ENCODE measurements around the gene CCDC85C.

Gene CCDC85C

DNA sequence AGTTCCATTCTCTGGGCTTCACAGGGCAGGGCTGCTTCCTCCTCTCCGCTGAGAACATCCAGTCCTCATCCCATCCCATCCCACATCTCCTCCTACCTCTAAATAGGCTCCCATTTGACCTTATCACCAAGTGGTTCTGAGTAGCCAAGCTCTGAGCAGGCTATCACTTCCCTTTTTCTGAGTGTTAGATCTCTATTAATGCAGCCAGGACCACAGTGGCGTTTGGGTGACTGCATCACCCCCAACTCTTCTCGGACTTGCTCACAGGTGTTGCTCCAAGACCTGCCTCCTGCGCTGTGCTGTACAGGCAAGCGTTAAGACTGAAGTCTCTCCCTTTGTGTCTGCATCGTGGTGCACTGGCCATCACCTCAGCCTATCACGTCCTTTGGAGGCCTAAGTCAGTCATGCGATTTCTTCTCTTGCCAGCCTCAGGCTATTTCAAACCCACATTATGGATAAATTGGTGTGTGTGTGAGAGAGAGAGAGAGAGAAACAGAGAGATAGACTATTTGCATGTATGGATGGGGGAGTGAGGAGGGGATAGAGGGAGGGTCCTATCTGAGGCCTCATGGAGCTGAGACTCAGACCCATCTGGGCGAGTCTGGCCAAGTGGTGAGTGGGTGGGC is 28.5 kb upstream of the CCDC85C start:
- no peak for DNase-seq (ENCODE audit: low spot score)
- in situ Hi-C loops (cut with MboI; ENCODE audit: low pct_unique_long_range_greater_than_20kb, low sequenced_read_pairs, unreplicated experiment), result loop anchor here (10.0 kb wide), 1 partner anchor 98 kb away; no protein-coding TSS in a partner anchor
- TF ChIP-seq, protein P1, sequence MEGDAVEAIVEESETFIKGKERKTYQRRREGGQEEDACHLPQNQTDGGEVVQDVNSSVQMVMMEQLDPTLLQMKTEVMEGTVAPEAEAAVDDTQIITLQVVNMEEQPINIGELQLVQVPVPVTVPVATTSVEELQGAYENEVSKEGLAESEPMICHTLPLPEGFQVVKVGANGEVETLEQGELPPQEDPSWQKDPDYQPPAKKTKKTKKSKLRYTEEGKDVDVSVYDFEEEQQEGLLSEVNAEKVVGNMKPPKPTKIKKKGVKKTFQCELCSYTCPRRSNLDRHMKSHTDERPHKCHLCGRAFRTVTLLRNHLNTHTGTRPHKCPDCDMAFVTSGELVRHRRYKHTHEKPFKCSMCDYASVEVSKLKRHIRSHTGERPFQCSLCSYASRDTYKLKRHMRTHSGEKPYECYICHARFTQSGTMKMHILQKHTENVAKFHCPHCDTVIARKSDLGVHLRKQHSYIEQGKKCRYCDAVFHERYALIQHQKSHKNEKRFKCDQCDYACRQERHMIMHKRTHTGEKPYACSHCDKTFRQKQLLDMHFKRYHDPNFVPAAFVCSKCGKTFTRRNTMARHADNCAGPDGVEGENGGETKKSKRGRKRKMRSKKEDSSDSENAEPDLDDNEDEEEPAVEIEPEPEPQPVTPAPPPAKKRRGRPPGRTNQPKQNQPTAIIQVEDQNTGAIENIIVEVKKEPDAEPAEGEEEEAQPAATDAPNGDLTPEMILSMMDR (IDR thresholded peaks at IDR 0.05; ENCODE audit: extremely low read depth, insufficient read depth, missing control alignments), result no peak

DNA sequence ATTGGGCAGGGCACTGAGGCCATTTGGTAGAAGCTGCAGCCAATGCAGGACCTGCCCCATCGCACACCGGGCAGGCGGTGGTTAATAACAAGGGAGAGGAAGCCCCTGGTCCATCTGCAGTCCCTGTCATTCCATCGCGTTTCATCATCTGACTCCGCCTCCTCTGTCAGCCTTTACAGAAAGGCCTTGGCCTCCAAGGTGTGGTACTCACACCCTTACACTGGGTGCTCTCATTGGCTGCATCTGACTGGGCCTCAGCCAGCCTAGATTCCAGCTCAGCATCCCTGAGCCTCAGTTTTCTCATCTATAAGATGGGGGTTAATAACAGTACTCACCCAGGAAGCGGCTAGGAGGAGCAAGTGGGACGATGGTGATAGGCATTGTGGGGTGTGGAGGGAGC is 26.2 kb upstream of the CCDC85C start:
- in situ Hi-C loops (cut with MboI; ENCODE audit: low pct_unique_long_range_greater_than_20kb, low sequenced_read_pairs, unreplicated experiment), result loop anchor here (10.0 kb wide), 1 partner anchor 95 kb away; no protein-coding TSS in a partner anchor
- TF ChIP-seq, protein P1 (IDR thresholded peaks at IDR 0.05; ENCODE audit: extremely low read depth, insufficient read depth, missing control alignments), result no peak
- no peak for DNase-seq (ENCODE audit: low spot score)

DNA sequence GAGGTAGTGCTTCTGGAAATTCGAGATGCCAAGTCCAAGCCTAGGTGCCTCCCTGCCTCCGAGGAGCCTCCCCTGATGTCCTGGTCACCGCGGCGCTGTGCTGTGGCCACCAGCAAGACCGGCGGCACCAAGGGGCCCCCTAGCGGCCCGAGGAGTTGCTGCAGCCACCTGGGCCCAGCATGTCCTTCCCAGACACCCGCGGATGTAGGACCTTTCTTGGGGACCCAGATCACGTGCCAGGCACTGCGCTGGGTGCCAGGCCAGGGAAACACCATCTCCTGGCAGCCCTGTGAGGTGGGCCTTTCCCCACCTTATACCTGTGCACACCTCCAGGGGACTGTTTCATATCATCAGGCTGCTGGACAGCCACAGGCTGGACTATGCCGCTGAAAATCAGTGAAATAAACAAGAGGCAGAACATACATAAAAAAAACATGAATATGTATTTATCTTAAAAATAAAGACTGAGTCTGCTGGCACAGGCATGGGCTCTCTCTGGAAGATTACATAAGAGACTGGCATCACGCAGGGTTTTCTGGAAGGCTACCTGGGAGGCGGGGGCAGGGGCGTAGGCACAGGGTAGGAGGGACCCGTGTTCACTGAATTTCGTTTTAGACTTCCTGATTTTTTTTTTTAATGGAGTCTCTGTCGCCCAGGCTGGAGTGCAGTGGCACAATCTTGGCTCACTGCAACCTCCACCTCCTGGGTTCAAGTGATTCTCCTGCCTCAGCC is 25.0 kb upstream of the CCDC85C start:
- TF ChIP-seq, protein P1 (IDR thresholded peaks at IDR 0.05; ENCODE audit: extremely low read depth, insufficient read depth, missing control alignments), result peak; percentile 95
- peak; percentile 86 for DNase-seq (ENCODE audit: low spot score)
- in situ Hi-C loops (cut with MboI; ENCODE audit: low pct_unique_long_range_greater_than_20kb, low sequenced_read_pairs, unreplicated experiment), result no loop called here

DNA sequence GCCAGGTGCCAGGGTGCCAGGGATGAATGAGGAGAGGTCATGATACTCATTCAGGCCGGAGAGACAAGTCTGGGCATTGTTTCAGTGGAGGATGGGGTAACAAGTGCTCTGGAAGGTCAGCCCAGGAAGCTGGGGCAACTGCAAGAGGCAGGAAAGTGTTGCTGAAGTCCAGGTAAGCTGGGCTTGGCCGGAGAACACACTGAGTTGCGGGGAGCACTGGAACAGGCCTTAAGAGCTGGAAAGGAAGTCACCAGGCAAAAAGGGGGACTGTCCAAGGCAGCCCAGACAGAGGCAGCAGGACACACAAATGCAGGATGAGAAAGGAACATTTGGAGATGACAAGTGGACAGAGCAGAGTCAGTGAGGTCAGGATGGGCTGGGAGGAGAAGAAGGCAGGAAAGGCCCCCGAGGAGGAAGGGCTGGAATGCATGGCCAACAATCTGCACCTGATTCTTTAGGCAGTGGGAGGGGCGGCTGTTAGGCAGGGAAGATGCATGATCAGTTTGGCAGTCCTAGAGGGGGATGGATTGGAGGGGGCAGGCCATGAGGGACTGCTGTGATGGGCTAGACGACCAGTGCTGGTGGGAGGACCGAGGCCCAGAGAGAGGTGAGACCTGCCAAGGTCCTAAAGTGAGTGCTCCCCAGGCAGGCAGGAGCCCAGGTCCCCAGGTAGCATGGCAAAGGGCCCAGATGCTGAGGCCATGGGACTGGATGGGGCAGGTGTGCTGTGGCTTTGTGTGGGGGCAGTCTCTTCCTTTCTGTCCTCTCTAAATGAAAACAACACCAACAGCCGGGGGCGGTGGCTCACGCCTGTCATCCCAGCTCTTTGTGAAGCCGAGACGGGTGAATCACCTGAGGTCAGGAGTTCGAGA is 23.7 kb upstream of the CCDC85C start:
- no peak for DNase-seq (ENCODE audit: low spot score)
- TF ChIP-seq, protein P1 (IDR thresholded peaks at IDR 0.05; ENCODE audit: extremely low read depth, insufficient read depth, missing control alignments), result no peak
- in situ Hi-C loops (cut with MboI; ENCODE audit: low pct_unique_long_range_greater_than_20kb, low sequenced_read_pairs, unreplicated experiment), result no loop called here

DNA sequence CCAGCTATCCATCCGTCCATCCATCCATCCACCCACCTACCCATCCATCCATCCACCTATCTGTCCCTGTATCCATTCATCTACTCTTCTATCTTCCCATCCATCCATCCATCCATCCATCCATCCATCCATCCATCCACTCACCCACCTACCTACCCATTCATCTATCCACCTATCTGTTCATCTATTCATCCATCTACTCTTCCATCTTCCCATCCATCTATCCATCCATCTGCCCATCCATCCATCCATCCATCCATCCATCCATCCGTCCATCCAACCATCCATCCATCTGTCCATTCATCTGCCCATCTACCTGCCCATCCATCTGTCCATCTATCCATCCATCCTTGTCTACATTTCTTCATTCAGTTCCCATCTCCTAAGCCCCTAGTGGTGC is 23.1 kb upstream of the CCDC85C start:
- TF ChIP-seq, protein P1 (IDR thresholded peaks at IDR 0.05; ENCODE audit: extremely low read depth, insufficient read depth, missing control alignments), result no peak
- DNase-seq (ENCODE audit: low spot score), result no peak
- in situ Hi-C loops (cut with MboI; ENCODE audit: low pct_unique_long_range_greater_than_20kb, low sequenced_read_pairs, unreplicated experiment), result no loop called here

DNA sequence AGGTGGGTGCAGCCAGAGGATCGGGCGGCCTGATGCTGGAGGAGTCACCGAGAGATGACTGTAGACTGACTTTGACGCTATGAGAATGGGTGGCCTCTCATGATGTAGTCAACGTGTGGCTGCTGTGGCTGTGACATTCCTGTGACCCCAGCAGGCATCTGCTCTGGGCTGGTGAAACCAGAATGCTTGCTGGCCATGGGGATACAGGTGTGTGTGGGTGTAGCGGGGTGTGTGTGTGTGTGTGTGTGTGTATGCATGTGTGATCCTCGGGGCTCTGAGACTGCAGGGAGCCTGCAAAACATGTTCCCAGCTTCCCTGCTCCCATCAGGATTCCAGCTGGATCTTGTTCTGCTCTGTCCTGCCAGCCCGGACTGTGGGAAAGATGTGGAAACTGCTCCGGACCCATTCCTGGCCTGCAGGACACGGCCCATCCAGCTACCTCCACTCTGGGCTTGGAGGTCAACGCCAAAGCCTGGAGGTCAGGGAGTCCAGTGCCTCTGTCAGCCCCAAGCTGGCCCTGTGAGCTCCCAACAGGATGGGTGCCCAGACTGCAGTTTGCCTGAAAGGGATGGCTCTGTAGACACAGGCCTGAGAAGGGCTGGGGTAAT is 22.1 kb upstream of the CCDC85C start:
- no peak for DNase-seq (ENCODE audit: low spot score)
- in situ Hi-C loops (cut with MboI; ENCODE audit: low pct_unique_long_range_greater_than_20kb, low sequenced_read_pairs, unreplicated experiment), result no loop called here
- TF ChIP-seq, protein P1 (IDR thresholded peaks at IDR 0.05; ENCODE audit: extremely low read depth, insufficient read depth, missing control alignments), result no peak
